SK-N-SH (cell line): ENCODE data around the gene TK2. TPM values are rescaled to one million over a fixed set of nuclear protein-coding genes. Genes with fewer than 3 reads are reported as not detected.

ENCODE experiments used
- CTCF ChIA-PET: fragments of 300-600, 350-600 bp; formaldehyde crosslinking; extraction: SDS; loops from one replicate; lab custom pipeline; 2021; lab: Yijun Ruan, JAX
- POLR2A ChIA-PET: fragments of 350-600 bp; sonication (Branson Sonifier 250); formaldehyde crosslinking; extraction: SDS; loops from one replicate; lab custom pipeline; 2020; ENCODE audit warnings: antibody characterized with exemption, inconsistent platforms; lab: Yijun Ruan, JAX
- DNase-seq: peaks from one replicate; pipeline ENCODE4 v3.0.0; 2012
- H2AFZ ChIP-seq: fragments of 200-600 bp; sonication (generic); 2 replicates; pipeline ENCODE4 v1.8.1; 2016; ENCODE audit warnings: antibody characterized with exemption, mild to moderate bottlenecking, low read depth
- H3F3A ChIP-seq: fragments of 200-600 bp; sonication (generic); replicated peaks from 2 replicates; pipeline ENCODE3; 2016; ENCODE audit warnings: antibody characterized with exemption, mild to moderate bottlenecking; ENCODE audit not compliant: insufficient read depth
- H3K27ac ChIP-seq, 2 experiments: fragments of 200-500 bp in 1 of 2; fragments of 200-600 bp in 1 of 2; sonication (Bioruptor generic) in 1 of 2; sonication (generic), shearing (Covaris generic) in 1 of 2; 2 replicates each; pipeline versions ENCODE4 v1.5.1 to v1.6.1; 2014 to 2016; ENCODE audit warnings: low read depth in 2 of 2, inconsistent platforms in 1 of 2, low read length in 1 of 2, mild to moderate bottlenecking in 1 of 2, mixed read lengths in 1 of 2
- H3K27me3 ChIP-seq: fragments of 200-600 bp; sonication (generic), shearing (Covaris generic); 2 replicates; pipeline ENCODE4 v1.6.1; 2016; ENCODE audit warnings: mixed run types; ENCODE audit not compliant: insufficient read depth
- H3K36me3 ChIP-seq, 2 experiments: fragments of 200-500 bp in 1 of 2; fragments of 200-600 bp in 1 of 2; sonication (Bioruptor generic) in 1 of 2; sonication (generic) in 1 of 2; replicated peaks in 1 of 2; 2 replicates each; pipeline versions ENCODE3 to v1.5.1; 2014 to 2016; ENCODE audit warnings: low read length in 1 of 2, mild to moderate bottlenecking in 1 of 2; ENCODE audit not compliant: insufficient read depth in 2 of 2, control insufficient read depth in 1 of 2
- H3K4me1 ChIP-seq, 2 experiments: fragments of 200-500 bp in 1 of 2; fragments of 200-600 bp in 1 of 2; sonication (Bioruptor generic) in 1 of 2; sonication (generic), shearing (Covaris generic) in 1 of 2; 2 replicates each; pipeline versions ENCODE4 v1.5.1 to v1.6.1; 2014 to 2016; ENCODE audit warnings: low read depth in 1 of 2, low read length in 1 of 2, mixed run types in 1 of 2; ENCODE audit not compliant: insufficient read depth in 2 of 2, control insufficient read depth in 1 of 2
- H3K4me2 ChIP-seq: fragments of 200-600 bp; sonication (generic), shearing (Covaris generic); 2 replicates; pipeline ENCODE4 v1.6.1; 2017; ENCODE audit warnings: mixed run types
- H3K4me3 ChIP-seq, 2 experiments: fragments of 200-500 bp in 1 of 2; fragments of 200-600 bp in 1 of 2; sonication (Bioruptor generic) in 1 of 2; sonication (generic), shearing (Covaris generic) in 1 of 2; 2 replicates each; pipeline versions ENCODE4 v1.5.1 to v1.8.1; 2014 to 2016; ENCODE audit warnings: low read depth in 2 of 2, inconsistent platforms in 1 of 2, low read length in 1 of 2, mild to moderate bottlenecking in 1 of 2, mixed read lengths in 1 of 2, moderate library complexity in 1 of 2
- H3K79me2 ChIP-seq: fragments of 200-600 bp; sonication (generic); 2 replicates; pipeline ENCODE4 v1.8.1; 2017; ENCODE audit warnings: mild to moderate bottlenecking; ENCODE audit not compliant: insufficient read depth
- H3K9ac ChIP-seq: fragments of 200-600 bp; sonication (generic); 2 replicates; pipeline ENCODE4 v1.6.1; 2017; ENCODE audit warnings: mixed run types
- H3K9me2 ChIP-seq: fragments of 200-600 bp; sonication (generic); 2 replicates; pipeline ENCODE4 v1.6.1; 2017; ENCODE audit warnings: mixed run types
- H3K9me3 ChIP-seq: fragments of 200-600 bp; sonication (generic); 2 replicates; pipeline ENCODE4 v1.6.1; 2017; ENCODE audit warnings: mixed run types, mild to moderate bottlenecking, moderate library complexity
- H4K20me1 ChIP-seq: fragments of 200-600 bp; sonication (generic); 2 replicates; pipeline ENCODE4 v1.6.1; 2017; ENCODE audit warnings: mild to moderate bottlenecking, mixed run types; ENCODE audit not compliant: insufficient read depth
- CHD2 ChIP-seq: fragments of 150-350 bp; IDR thresholded peaks from 2 replicates; pipeline ENCODE4 v1.6.1; 2018; ENCODE audit warnings: low read length; ENCODE audit not compliant: partially characterized antibody
- CTCF ChIP-seq: fragments of 200-600 bp; sonication (generic); IDR thresholded peaks from 2 replicates; pipeline ENCODE4 v1.6.1; 2017; ENCODE audit warnings: antibody characterized with exemption, mild to moderate bottlenecking, moderate library complexity
- FOXJ3 ChIP-seq: sonication (generic); formaldehyde crosslinking; IDR thresholded peaks from 2 replicates; pipeline ENCODE4 v1.5.1; 2020; ENCODE audit warnings: mild to moderate bottlenecking, missing genetic modification reagents
- FOXM1 ChIP-seq: IDR thresholded peaks from 2 replicates; pipeline ENCODE4 v1.4.0; 2012; ENCODE audit warnings: low read depth, mild to moderate bottlenecking
- GATA2 ChIP-seq: sonication (generic); formaldehyde crosslinking; IDR thresholded peaks from 2 replicates; pipeline ENCODE4 v1.5.0; 2020; ENCODE audit warnings: mild to moderate bottlenecking, missing genetic modification reagents
- MEF2A ChIP-seq: IDR thresholded peaks from 2 replicates; pipeline ENCODE4 v1.4.0; 2012; ENCODE audit warnings: low read depth, borderline replicate concordance
- POLR2AphosphoS5 ChIP-seq: IDR thresholded peaks from 2 replicates; pipeline ENCODE4 v1.6.1; 2012; ENCODE audit warnings: low read depth, low read length
- RCOR1 ChIP-seq: fragments of 150-350 bp; IDR thresholded peaks from 2 replicates; pipeline ENCODE4 v1.6.1; 2017; ENCODE audit warnings: antibody characterized with exemption, low read length
- TAF1 ChIP-seq: IDR thresholded peaks from 2 replicates; pipeline ENCODE4 v1.6.1; 2012; ENCODE audit warnings: low read depth, mild to moderate bottlenecking, low read length, moderate library complexity, borderline replicate concordance
- WGBS: methylation state at CpG from one replicate; pipeline ENCODE4 v1.1.6; 2017; ENCODE audit warnings: low lambda C conversion rate; 5-methylcytosine and 5-hydroxymethylcytosine counted together
- polyA plus RNA-seq, 3 experiments: library from polyadenylated mRNA; depleted of rRNA; stranded (reverse); fragments of >200 nt; gene quantifications; 2 replicates each; pipeline ENCODE4 v1.2.3, GENCODE V29; 2012
- TF ChIP-seq, protein P1 (sequence below): IDR thresholded peaks from 2 replicates; pipeline ENCODE4 v1.4.0; 2012; ENCODE audit warnings: low read depth, borderline replicate concordance

The TK2 gene
- polyA plus RNA-seq, 1 of the 3 experiments (the other 2 are of a cell fraction), result 25.2 TPM

GRCh38 chr16:66529475-66529874, 20.4 kb downstream of the TK2 start:
- CTCF ChIA-PET, result interaction anchor here (1.3 kb wide), 1 partner anchor 19 kb away, joined by 3 read pairs; no protein-coding TSS in a partner anchor
- WGBS, result 62% methylated on average over 3 of the region's 6 CpGs
- peaks cover 16 to 40% of the 10 kb centered on the region in 2 experiments for H3K36me3 ChIP-seq

DNA sequence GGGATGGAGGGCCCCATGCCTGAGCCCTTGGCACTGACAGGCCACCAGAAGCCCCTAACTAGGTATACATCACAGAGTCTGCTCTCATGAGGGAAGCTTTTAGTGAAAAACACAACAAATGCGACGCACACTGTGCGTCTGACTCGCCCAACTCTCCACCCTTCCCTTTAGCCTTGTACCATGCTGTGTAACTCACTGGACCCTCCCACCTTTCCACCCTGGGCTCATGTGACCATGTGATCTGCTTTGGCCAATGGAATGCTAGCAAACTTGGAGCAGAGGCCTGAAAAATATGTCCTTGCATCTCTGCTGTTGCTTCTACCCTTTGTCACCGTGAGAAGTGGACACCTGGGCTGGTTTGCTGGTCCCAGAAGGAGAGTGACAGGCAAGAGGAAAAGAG, 21.6 kb downstream of the TK2 start:
- no peaks in the 10 kb centered on the region for H3F3A ChIP-seq
- no peaks in the 10 kb centered on the region for H3K4me1 ChIP-seq
- no peaks in the 10 kb centered on the region for H3K79me2 ChIP-seq
- POLR2A ChIA-PET, result no interaction called here
- no peak for DNase-seq
- H3K36me3 ChIP-seq, result peaks cover 16 to 40% of the 10 kb centered on the region in 2 experiments
- H4K20me1 ChIP-seq, result no peaks in the 10 kb centered on the region
- H3K4me3 ChIP-seq, result no peak overlapping the region
- H3K27ac ChIP-seq, result no peak overlapping the region
- no peak overlapping the region for H3K9ac ChIP-seq
- no peaks in the 10 kb centered on the region for H3K9me3 ChIP-seq
- no peak for TF ChIP-seq MEF2A
- no peak for TF ChIP-seq TAF1
- no peak for TF ChIP-seq CTCF
- no peak for TF ChIP-seq RCOR1
- no peak for TF ChIP-seq POLR2AphosphoS5
- CTCF ChIA-PET, result no interaction called here
- no peaks in the 10 kb centered on the region for H3K27me3 ChIP-seq
- H2AFZ ChIP-seq, result no peak overlapping the region
- H3K4me2 ChIP-seq, result no peak overlapping the region
- 87% methylated on average over 5 of the region's 5 CpGs for WGBS
- H3K9me2 ChIP-seq, result no peaks in the 10 kb centered on the region

More at GRCh38 chr16:66529475-66529874, 20.4 kb downstream of the TK2 start:
- no peak overlapping the region for H2AFZ ChIP-seq
- no peaks in the 10 kb centered on the region for H4K20me1 ChIP-seq
- no peak for DNase-seq
- H3K4me3 ChIP-seq, result no peak overlapping the region
- no peaks in the 10 kb centered on the region for H3K79me2 ChIP-seq
- TF ChIP-seq GATA2 (CRISPR knock-in tag), result no peak
- H3K4me1 ChIP-seq, result no peaks in the 10 kb centered on the region
- no peak overlapping the region for H3K4me2 ChIP-seq
- H3K27ac ChIP-seq, result no peak overlapping the region
- H3K27me3 ChIP-seq, result no peaks in the 10 kb centered on the region
- POLR2A ChIA-PET, result no interaction called here
- H3F3A ChIP-seq, result no peaks in the 10 kb centered on the region
- no peak overlapping the region for H3K9ac ChIP-seq
- no peaks in the 10 kb centered on the region for H3K9me3 ChIP-seq
- no peaks in the 10 kb centered on the region for H3K9me2 ChIP-seq

DNA sequence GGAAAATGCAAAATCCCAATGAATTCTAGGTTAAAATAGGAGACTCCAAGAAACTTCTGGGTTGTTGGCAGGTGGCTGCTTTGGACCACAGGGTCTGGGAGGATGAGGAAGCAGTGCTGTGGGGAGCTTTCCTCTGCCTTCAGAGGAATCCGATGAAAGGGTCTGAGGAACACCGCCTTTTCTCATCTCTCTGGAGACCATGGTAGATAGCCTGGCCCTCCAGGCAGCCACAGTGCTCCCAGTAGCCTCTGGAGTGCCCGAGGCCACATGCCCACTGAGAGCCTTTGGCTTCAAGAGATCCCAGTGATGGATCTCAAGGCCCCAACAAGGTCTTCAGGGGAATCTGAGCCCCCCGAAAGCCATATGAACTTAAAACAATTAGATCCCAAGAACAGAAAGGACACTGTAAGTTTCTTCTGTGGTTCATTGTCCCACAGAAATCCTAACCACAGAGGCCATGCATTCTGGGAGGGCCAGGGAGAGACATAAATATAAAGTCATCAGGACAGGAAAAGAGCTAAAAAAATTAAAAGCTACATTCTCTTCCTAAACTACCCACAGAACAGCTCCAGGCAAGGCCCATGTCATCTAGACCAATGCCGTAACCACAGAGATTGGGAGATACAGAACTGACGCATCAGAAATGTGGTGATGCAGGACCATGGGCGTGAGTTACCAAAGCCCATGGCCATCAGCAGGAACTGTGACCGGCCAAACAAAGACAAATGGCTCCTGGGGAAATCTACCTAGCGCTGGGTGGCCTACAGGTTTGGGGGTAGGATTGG, 24.3 kb downstream of the TK2 start:
- H4K20me1 ChIP-seq, result no peaks in the 10 kb centered on the region
- no peaks in the 10 kb centered on the region for H3F3A ChIP-seq
- no peak for DNase-seq
- ChIA-PET POLR2A (no interaction called here), CTCF (no interaction called here)
- H3K9me3 ChIP-seq, result no peaks in the 10 kb centered on the region
- no peak overlapping the region for H2AFZ ChIP-seq
- H3K4me1 ChIP-seq, result no peaks in the 10 kb centered on the region
- no peak overlapping the region for H3K27ac ChIP-seq
- peaks cover 11 to 34% of the 10 kb centered on the region in 2 experiments for H3K36me3 ChIP-seq
- TF ChIP-seq FOXJ3 (CRISPR knock-in tag), result no peak
- TF ChIP-seq FOXM1, result no peak
- TF ChIP-seq CHD2, result no peak
- TF ChIP-seq, protein P1, sequence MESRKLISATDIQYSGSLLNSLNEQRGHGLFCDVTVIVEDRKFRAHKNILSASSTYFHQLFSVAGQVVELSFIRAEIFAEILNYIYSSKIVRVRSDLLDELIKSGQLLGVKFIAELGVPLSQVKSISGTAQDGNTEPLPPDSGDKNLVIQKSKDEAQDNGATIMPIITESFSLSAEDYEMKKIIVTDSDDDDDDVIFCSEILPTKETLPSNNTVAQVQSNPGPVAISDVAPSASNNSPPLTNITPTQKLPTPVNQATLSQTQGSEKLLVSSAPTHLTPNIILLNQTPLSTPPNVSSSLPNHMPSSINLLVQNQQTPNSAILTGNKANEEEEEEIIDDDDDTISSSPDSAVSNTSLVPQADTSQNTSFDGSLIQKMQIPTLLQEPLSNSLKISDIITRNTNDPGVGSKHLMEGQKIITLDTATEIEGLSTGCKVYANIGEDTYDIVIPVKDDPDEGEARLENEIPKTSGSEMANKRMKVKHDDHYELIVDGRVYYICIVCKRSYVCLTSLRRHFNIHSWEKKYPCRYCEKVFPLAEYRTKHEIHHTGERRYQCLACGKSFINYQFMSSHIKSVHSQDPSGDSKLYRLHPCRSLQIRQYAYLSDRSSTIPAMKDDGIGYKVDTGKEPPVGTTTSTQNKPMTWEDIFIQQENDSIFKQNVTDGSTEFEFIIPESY, result no peak
- WGBS, result 87% methylated on average over 7 of the region's 9 CpGs
- H3K9ac ChIP-seq, result no peak overlapping the region
- H3K79me2 ChIP-seq, result no peaks in the 10 kb centered on the region
- H3K4me2 ChIP-seq, result no peak overlapping the region
- H3K9me2 ChIP-seq, result no peaks in the 10 kb centered on the region
- no peaks in the 10 kb centered on the region for H3K27me3 ChIP-seq
- H3K4me3 ChIP-seq, result no peak overlapping the region
